ENCODE results near the gene FAAP20.
A peak's percentile ranks its signal among the peaks of the same experiment; 100 is the strongest.

The FAAP20 gene

DNA sequence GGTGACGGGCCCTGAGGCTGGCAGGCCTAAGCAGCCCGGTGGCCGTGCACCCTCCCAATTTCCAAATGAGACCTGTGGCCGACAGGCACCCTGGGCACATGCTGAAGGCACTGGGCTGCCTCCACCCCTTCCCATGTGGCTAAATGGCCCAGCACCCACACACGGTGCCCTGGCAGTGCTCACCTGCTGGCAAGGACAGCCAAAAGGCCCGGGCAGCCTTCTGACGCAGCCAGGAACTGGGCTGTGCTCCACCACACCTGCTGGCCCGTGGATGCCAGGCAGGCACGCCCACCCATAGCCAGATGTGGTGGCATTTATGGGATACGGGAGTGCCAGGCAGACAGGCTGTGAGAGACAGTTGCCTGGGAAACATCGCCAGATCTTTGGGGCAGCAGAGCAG, 4.0 kb upstream of the FAAP20 start:
- no peak overlapping the region for H3K4me3 ChIP-seq (replicated peaks in 1 of 2; ENCODE audit: low read depth in 2 of 2, low read length in 2 of 2)
- TF ChIP-seq, protein P1, sequence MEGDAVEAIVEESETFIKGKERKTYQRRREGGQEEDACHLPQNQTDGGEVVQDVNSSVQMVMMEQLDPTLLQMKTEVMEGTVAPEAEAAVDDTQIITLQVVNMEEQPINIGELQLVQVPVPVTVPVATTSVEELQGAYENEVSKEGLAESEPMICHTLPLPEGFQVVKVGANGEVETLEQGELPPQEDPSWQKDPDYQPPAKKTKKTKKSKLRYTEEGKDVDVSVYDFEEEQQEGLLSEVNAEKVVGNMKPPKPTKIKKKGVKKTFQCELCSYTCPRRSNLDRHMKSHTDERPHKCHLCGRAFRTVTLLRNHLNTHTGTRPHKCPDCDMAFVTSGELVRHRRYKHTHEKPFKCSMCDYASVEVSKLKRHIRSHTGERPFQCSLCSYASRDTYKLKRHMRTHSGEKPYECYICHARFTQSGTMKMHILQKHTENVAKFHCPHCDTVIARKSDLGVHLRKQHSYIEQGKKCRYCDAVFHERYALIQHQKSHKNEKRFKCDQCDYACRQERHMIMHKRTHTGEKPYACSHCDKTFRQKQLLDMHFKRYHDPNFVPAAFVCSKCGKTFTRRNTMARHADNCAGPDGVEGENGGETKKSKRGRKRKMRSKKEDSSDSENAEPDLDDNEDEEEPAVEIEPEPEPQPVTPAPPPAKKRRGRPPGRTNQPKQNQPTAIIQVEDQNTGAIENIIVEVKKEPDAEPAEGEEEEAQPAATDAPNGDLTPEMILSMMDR (IDR thresholded peaks at IDR 0.05; ENCODE audit: low read depth, low read length): no peak
- no peak for DNase-seq (ENCODE audit: low read depth in 2 of 2)

DNA sequence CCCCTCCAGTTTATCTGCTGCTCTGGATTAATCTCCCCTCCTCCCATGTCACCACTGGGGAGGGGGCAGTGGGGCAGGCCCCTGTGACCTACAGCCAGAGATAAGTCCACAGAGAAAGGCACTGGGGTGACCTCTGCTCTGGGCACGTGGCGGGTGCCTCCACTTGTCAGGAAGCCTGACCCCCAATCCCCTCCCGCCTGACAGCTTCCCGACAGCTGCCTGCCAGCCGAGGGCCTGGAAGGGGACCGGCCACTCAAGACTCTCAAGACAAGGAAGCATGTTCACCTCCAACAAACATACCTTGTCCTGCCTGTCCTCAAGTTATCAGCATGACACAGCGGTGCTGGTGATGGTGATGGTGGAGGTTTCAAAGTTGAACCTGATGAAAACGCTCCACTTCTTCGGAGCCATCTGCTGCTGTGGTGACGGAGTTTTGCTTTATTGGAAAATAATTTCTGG, 3.2 kb upstream of the FAAP20 start:
- no peak overlapping the region for H3K4me3 ChIP-seq (replicated peaks in 1 of 2; ENCODE audit: low read depth in 2 of 2, low read length in 2 of 2)
- DNase-seq (ENCODE audit: low read depth in 2 of 2): no peak
- TF ChIP-seq, protein P1 (IDR thresholded peaks at IDR 0.05; ENCODE audit: low read depth, low read length): no peak

DNA sequence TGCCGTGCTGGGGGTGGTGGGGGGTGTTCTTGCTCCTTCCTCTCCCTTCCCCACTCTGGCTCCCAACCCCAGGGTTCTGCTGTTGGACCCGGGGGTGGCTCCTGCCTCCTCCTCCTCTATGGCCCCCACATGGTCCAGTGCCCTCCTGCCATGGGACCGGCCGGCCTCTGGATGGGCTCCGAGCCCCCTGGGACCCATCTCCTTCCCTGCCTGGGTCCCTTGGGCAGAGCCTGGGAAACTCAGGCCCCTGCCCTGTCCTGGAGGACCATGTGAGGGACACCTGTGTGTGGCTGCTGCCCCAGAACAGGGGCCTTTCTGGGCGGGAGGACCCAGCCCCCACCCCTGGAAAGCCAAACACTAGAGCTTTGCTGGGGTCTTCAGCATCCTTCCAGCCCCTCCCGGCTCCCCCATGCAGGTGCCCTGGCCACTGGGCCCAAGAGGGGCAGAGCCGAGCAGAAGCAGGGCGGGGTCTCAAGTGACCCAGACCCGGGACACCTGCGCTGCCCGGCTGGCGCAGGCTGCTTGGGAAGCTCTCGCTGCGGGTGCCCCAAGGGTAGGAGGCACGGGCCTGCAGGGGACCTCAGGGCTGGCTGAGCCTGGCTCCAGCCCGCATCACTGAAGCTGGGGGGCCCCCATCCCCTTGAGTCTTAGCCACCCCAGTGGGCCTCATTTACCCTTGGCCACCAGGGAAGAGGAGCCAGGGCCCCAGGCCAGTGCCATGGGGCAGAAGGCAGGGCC, 2.5 kb upstream of the FAAP20 start:
- no peak overlapping the region for H3K4me3 ChIP-seq (replicated peaks in 1 of 2; ENCODE audit: low read depth in 2 of 2, low read length in 2 of 2)
- DNase-seq (ENCODE audit: low read depth in 2 of 2): no peak
- TF ChIP-seq, protein P1 (IDR thresholded peaks at IDR 0.05; ENCODE audit: low read depth, low read length): no peak

DNA sequence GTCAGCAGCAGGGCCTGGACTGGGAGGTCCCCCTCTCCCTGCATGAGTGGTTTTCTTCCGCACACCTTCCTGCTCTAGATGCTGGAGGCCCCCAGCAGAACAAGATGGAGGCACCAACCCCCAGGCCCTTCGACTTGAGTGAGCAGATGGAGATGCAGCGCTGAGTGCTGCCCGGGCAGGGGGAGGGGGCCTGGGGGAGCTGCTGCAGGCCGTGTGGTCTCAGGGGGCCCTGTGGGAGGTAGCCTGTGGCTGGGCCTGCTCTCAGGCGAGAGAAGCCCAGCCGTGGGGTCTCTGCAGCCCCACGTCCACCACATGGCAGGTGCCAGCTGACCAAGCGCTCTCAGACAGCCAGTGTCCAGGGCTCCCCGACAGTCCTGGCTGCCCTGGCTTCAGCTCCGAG, 1.2 kb upstream of the FAAP20 start:
- DNase-seq (ENCODE audit: low read depth in 2 of 2): no peak
- TF ChIP-seq, protein P1 (IDR thresholded peaks at IDR 0.05; ENCODE audit: low read depth, low read length): no peak
- no peak overlapping the region for H3K4me3 ChIP-seq (replicated peaks in 1 of 2; ENCODE audit: low read depth in 2 of 2, low read length in 2 of 2)

DNA sequence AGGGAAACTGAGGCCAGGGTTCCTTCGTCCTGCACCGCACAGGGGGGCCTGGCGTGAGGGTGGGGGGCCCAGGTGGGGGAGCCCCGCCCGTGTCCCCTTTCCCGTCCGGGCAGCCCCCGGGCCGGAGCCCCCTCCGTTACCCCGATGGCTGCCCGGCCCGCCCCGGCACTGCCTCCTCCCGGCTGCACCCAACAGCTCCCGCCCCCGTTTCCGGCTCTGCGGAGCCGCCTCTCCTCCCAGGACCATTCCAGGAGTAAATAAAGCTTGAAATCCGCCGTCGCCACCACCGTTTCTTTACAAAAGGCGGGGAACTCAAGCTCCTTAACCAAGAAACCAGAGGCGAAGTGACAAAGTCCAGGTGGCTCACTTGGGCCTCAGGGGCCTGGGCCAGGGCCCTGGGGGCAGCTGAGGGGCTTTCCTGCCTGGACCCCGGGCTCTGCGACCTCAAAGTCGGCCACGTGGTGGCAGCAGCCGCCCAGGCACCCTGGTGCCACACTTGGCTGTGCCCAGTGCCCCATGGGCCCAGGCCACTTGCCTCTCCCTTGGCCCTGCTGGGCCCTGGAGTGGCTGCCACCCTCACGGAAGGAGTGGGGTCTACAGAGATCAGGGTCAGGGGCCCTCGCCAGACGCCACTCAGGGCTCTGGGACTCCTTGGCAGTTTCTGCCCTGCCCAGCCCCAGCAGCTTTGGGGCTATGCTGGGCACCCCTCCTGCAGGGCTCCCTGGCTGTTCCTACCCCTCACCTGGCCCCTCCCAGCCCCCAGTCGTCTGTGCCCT, 514 bp upstream of the FAAP20 start:
- TF ChIP-seq, protein P1 (IDR thresholded peaks at IDR 0.05; ENCODE audit: low read depth, low read length): peak; percentile 83
- peak; percentile 90 to 91 for DNase-seq (ENCODE audit: low read depth in 2 of 2)
- H3K4me3 ChIP-seq (replicated peaks in 1 of 2; ENCODE audit: low read depth in 2 of 2, low read length in 2 of 2): peak overlapping the region; percentile 42 to 62

DNA sequence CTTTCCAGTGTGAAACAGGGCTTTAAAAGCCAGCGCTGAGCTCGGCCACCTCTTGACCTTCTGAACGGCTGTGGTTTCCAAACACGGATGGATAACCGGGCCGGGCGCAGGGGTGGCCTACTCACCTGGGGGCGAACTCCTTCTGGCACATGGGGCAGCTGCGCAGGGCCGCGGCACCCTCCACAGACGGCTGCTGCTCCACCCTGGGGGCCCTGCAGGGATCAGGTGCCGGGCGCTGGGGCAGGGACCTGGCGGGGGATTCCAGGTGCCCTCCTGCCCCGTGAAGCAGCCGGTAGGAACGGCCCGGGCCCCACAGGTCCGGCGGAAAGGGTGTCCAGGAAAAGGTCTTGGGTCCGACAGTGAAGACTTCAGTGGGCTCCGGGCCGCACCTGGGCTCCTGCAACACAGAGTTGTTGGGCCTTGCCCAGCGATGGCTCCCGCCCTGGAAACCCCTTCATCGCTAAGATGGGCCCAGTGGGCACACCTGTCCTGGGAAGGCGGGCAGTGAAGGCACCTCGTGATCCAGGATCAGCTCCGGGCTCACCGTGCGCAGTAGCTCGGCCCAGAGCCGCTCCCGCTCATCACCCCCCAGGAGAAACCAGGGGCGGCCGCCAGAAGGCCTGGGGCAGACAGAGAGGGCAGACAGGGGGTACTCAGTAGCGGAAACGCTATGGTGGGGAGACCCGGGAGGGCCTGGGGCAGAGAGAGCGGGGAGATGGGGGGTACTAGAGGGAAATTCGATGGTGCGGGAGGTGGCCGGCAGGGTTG, 874 bp downstream of the FAAP20 start:
- TF ChIP-seq, protein P1 (IDR thresholded peaks at IDR 0.05; ENCODE audit: low read depth, low read length): no peak
- DNase-seq (ENCODE audit: low read depth in 2 of 2): no peak
- peak overlapping the region; percentile 46 to 50 for H3K4me3 ChIP-seq (replicated peaks in 1 of 2; ENCODE audit: low read depth in 2 of 2, low read length in 2 of 2)
